Effector CD8-positive, alpha-beta T cell (primary cell): ENCODE measurements around the gene GNL3.
"Not testable (repeated sequence)": the region's sequence is repeated elsewhere in the genome, so short reads cannot be mapped to it uniquely, and the experiment has no call there.

ENCODE experiments used
- DNase-seq: peaks from one replicate; lab custom pipeline; 2025; lab: John Stamatoyannopoulos, UW

Gene GNL3

DNA sequence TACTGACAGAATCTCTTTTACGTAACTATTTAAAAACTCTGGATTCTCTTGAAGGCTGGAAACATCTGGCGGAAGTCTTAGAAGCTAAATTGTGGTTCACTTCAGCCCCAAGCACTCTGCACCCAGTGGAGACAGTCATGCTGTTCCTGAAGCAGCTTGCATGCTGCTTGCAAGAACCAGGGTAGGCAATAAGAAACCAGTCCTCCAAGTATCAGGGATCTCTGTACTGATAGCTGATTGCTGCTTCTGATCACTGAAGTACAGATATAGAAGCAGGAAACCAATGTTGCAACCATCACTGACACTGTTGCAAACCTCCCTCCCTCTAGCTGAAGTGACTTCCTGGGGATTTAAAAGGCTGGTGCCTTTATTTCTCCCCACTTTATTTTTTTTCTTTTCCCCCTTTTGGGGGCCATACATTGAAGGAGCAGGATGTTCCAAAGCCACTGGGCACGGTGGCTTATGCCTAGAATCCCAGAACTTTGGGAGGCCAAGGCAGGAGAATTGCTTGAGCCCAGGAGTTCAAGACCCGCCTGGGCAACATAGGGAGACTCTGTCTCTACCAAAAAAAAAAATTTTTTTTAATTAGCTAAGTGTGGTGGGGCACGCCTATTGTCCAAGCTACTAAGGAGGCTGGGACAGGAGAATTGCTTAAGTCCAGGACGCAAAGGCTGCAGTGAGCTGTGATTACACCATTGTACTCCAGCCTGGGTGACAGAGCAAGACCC, 35.3 kb downstream of the GNL3 start:
- no peak for DNase-seq

DNA sequence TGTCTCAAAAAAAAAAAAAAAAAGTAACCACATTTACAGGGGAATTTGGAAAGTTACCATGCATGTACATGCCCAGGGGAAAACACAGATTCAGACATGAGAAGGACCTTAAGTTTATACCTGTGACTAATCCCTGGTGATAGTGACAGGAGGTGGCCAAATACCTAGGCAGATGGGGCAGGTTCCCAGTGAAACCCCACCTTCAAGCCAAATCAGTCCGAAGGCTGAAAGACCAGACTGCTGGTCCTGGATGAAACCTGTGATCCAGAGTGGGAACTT, 35.8 kb downstream of the GNL3 start:
- DNase-seq = no peak

DNA sequence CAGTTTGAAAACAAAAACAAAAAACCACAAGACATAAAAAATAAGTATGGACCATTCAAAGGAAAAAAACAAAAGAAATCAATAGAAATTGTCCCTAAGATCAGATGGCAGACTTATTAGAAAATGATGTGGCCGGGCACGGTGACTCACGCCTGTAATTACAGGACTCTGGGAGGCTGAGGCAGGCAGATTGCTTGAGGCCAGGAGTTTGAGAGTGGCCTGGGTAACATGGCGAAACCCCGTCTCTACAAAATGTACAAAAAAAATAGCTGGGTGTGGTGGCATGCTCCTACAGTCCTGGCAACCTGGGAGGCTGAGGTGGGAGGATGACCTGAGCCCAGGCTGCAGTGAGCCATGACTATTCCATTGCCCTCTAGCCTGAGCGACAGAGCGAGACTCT, 36.7 kb downstream of the GNL3 start:
- no peak for DNase-seq

DNA sequence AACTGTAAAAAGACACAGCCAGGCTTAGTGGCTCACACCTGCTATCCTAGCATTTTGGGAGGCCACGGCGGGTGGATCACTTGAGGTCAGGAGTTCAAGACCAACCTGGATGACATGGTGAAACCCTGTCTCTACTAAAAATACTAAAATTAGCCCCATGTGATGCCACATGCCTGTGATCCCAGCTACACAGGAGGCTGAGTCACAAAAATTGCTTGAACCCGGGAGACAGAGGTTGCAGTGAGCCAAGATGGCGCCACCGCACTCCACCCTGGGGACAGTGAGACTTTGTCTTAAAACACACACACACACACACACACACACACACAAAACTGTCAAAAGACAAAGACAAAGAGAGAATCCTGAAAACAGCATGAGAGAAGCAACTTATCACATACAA, 38.1 kb downstream of the GNL3 start:
- no peak for DNase-seq

- DNase-seq = no peak
Observed at GRCh38 chr3:52724511-52724910, 38.7 kb downstream of the GNL3 start.

GRCh38 chr3:52728753-52729152, 42.9 kb downstream of the GNL3 start:
- not testable (repeated sequence) for DNase-seq

DNA sequence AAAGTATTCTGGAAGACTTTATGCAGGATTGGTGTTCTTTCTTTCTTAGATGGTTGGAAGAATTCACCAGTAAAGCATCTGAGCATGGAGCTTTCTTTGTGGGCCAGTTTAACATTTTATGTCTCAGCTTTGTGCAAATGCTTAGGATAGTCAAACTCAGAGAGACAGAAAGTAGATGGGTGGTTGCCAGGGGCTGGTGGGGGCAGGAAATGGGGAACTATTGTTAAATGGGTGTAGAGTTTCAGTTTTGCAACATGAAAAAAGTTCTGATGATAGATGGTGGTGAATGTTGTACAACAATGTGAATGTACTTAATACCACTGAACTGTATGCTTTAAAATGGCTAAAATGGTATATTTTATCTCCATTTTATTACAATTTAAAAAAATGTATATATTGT, 44.8 kb downstream of the GNL3 start:
- DNase-seq = no peak

- DNase-seq = no peak
Observed at GRCh38 chr3:52731590-52731989, 45.8 kb downstream of the GNL3 start.

GRCh38 chr3:52733256-52733891, 47.5 kb downstream of the GNL3 start:
- no peak for DNase-seq

DNA sequence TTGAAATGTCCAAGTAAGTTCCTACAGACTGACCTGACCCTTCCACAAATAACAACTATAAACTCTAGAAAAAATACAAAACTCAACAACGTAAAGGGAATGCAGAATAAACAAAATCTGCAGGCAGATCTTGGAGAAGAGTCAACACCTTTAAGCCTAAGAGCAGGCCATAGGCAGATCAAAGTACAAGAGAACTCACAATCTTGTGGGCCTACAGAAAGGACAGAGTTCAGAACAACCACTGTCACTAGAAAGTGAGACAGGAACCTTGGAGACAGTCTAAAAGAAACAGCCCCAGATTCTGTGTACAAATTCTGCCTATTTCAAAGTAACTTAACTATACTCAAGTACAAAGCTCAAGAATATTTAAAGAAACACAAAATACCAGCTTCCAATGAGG, 53.9 kb downstream of the GNL3 start:
- no peak for DNase-seq

GRCh38 chr3:52742418-52743041, 56.7 kb downstream of the GNL3 start:
- no peak for DNase-seq

DNA sequence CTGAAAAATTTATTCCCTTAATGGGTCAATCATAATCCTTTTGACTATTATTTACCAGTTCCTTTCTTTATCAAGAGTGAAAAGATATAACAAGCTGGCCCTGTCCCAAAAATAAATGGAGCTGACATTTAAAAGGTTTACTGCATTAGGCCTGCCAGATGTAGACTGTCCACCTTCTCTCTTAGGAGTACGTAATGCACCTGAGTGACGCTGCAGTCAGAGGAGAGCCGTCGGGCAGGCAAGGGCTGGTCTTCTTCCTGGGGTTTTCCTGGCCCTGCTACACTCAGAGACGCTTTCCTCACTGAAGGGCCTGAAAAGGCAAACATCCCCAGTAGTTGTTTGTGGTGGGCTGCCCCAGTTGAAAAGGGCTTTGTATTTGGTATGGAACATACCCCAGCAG, 57.3 kb downstream of the GNL3 start:
- DNase-seq = no peak

GRCh38 chr3:52743721-52744120, 57.9 kb downstream of the GNL3 start:
- DNase-seq = no peak
